GM18867 (cell line): ENCODE results near the gene FREM2.

Experiments used
- ATAC-seq: cut with Tn5 transposase; IDR thresholded peaks from one replicate; pipeline ENCODE4 v1.9.1; 2021; ENCODE audit warnings: mild to moderate bottlenecking, moderate library complexity; ENCODE audit not compliant: unreplicated experiment

The FREM2 gene

DNA sequence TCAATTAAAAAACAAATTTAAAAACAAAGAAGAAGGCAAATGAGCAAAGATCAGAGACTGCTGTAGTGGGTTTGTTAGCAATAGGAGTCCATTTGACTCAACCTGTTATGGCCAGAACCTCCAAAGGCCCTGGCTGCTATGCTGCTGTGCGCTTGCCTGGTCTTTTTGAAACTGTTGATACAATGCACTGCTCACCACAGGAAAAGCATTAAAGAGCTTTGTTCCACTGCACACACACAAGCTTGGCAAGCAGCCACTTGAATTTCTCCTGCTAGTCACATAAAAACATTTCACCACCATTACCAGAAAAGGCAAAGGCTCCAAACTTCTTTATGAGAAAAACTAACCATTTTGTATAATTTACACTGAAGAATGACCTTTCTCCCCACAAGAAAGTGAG lies 132.2 kb downstream of the FREM2 start:
- ATAC-seq, result no peak

- ATAC-seq, result no peak
These were observed 132.7 kb downstream of the FREM2 start for GRCh38 chr13:38819596-38819995.

DNA sequence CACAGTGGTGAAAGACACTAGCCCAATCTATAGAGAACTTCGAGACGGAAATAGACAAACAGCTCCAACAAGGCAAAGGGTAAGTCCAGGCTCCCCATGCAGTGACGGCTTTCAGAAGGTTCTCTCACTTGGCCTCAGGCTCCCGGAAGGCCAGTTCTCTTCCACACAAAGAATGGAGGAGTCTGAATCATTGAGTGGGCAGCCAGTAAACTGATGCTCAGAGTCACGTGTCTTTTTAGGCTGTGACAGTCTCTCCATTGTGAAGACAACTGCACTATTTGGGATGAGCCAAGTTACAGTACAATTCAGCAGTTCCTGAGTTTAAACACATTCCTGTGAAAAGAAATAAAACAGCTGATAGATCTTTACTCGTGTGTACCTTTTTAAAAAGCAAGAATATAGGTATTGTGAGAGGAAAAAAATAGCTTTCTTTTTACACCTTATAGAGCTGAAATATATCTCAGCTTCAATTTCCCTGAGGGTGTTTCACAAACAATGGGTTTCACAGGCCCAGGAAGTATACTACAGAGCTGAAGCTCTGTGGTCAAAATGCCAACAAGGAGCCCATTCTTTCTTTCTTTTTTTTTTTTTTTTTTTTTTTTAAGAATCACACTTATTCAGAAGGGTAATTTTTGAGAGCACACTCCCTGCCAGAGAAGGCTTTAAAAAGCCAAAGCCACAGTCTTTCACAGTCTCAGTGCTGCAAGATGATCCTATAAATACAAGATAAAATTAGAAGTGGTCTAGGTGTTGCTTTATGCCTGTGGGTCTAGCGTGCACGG lies 135.1 kb downstream of the FREM2 start:
- no peak for ATAC-seq

- ATAC-seq, result peak; percentile 76
These were observed 137.5 kb downstream of the FREM2 start for GRCh38 chr13:38824342-38824741.

DNA sequence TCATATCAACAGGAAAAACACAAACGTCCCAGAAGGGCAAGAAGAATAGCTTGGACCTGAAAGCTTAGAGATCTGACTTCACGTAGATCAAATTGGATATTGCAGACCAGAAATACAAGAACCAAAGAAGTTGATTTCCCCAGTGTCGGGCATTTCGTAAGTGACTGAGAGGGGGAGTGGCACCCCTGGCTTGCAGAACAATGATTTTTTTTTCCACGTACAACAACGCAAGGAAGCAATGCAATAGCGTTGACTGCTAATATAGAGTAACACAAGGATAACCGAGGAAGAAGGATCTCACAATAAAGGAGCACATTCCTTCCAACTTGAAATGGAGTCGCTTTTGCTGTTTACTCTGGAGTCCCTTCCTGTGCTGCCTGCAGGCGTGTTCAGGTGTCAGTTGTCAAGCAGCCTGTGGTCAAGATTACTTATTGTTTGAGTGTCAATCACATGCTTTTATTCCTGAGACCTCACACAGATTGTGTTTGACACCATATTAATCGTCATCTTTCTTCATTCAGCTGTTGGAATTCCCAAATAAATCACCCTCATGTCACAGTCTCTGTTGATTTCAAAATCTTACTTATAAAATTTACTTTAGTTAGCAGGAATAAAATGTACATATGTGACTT lies 139.4 kb downstream of the FREM2 start:
- no peak for ATAC-seq

- no peak for ATAC-seq
These were observed 143.7 kb downstream of the FREM2 start for GRCh38 chr13:38830442-38831045.

DNA sequence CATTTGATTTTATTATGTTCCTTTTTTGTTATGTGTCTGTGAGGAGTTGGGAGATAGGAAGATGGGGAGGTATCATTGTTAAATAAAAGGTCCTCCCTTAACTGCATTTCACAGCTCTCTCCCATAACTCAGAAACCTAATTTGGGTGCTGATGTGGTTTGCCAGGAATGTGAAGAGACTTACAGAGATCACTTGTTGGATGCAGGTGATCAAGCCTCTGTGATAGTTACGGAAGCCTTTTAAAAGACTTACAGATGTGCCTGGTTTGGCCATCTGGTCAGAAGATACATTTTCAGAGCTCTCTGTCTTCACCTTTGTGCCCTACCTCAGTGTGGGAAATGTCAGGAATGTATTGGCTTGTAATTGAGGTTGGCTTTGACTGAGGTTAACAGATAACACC lies 157.7 kb downstream of the FREM2 start:
- ATAC-seq, result no peak

- no peak for ATAC-seq
These were observed 161.5 kb downstream of the FREM2 start for GRCh38 chr13:38848360-38848759.

- no peak for ATAC-seq
These were observed 162.4 kb downstream of the FREM2 start for GRCh38 chr13:38849315-38849714.

DNA sequence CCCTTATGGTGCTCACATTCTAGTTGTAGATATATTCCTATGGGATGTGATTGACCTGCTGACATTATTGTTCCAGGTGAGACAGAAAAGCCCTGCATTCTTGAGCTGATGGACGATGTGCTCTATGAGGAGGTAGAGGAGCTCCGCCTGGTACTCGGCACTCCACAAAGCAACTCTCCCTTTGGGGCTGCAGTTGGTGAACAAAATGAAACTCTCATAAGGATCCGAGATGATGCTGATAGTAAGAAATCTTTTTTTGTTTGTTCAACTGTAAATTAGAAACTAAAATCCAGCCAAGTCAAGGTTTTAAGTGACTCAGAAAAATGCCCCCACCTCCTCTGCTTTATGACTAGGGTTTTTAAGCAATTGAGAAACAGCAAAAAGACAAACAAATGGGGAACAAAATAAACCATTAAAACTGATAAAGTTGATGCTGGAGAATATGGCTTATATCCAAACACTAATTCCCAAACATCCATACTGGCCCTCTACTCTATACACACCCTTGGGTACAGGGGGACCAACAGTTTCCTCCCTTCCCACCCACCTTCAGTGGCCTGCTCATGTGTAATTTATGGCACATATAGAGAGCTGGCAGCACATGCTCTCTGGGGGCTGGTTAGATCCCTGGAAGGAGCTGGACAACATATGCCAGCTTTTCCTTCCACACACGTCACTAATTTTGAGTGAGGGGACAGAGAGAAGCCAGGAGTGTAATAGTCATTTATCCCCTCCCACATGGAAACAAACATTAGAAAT lies 164.2 kb downstream of the FREM2 start:
- peak; percentile 71 for ATAC-seq

GRCh38 chr13:38854226-38854625 lies 167.3 kb downstream of the FREM2 start:
- no peak for ATAC-seq

GRCh38 chr13:38856065-38856464 lies 169.2 kb downstream of the FREM2 start:
- no peak for ATAC-seq

GRCh38 chr13:38862443-38862842 lies 175.6 kb downstream of the FREM2 start:
- peak; percentile 82 for ATAC-seq

DNA sequence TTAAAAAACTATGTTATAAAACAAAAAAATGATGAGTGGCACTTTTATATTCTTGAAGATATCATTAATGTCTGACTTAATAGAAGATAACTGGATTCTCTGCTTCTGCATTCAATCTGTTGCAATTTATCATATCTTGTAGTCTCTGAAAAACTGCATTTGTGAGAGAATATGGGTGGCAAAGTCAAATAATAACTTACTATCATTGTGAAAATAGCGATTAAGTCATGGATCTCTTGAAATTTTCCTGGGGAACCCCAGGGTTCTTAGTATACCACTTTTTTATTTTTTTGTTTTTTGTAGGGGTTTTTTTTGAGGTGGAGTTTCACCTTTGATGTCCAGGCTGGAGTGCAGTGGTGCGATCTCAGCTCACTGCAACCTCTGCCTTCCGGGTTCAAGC lies 176.7 kb downstream of the FREM2 start:
- no peak for ATAC-seq

DNA sequence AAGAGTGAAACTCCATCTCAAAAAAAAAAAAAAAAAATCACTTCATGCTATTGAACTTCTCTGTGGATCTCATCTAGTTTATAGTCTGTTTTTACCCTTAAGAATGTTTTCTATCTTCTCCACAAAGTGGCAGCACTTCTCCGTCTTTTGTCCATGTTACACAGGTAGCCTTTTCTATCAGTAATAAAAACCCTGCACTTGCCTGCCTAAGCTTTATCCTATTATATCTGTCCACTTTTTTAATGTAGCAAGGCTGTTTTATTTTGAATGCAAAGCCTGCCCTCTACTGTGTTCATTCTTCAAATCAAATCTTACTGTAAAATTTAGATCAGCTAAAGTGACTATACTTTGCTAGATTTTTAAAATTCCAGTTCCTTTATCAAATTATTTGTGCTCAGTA lies 179.8 kb downstream of the FREM2 start:
- no peak for ATAC-seq

- ATAC-seq, result no peak
These were observed 181.5 kb downstream of the FREM2 start for GRCh38 chr13:38868399-38868798.

DNA sequence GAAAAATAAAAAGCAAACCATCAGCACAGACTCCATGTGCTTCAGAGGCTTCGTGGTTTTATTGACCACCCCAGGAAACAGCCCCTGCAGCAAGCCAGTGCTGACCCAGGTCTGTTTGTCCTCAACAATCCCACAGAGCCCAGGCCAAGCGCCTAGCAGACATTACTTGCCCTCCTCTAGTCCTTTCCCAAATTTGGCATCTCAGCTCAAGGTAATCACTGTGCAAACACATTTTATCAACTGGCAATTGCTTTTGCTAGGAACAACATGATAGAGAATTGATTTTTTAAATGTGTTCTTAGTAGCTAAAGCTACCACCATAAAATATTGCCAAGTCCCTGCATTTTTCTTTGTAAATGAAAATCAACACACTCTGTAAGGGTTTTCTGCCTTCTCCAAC lies 182.0 kb downstream of the FREM2 start:
- ATAC-seq, result no peak

GRCh38 chr13:38871275-38871674 lies 184.4 kb downstream of the FREM2 start:
- ATAC-seq, result no peak

DNA sequence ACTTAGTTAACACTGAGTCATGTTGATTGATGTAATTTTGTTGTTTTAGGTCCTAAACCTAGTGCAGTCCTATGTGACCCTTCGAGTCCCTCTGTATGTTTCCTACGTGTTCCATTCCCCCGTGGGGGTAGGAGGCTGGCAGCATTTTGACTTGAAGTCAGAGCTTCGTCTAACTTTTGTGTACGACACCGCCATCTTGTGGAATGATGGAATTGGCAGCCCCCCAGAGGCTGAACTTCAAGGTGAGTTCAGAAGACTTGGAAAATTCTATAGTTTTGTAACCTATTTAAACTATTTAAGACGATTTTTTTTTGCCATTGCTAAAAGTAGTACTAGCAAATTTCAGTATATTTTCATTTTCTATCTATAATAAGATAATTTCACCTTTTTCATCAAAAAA lies 185.8 kb downstream of the FREM2 start:
- ATAC-seq, result peak; percentile 83

DNA sequence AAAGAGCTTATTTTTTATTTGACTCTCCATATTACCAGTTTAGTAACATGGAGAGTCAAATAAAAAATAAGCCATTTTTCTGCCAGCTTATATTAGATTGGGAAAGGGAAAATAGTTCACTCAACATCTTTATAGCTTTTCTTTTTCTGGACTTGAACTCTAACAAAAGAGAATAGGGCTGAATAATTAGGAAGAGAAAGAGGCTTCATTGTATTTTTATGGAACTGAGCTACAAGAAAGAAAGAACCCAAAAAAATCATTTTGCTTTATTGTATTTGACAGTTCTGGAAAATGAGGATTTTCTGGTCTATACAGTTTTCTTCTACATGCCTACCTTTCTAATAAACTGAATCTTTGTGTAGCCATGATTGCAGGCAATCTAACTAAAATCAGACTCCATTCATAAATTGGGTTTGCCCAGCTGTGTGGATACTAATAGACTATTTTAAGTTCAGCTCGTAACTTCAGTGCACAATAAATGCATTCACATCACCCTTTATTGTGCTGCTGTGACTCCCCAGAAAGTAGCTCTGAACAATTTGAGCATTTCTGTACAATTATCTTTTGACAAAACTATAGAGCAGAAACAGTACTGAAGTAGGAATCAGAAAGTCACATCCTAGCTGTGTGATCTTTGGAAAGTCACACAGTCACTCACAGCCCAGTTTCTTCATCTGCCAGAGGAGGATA lies 188.5 kb downstream of the FREM2 start:
- no peak for ATAC-seq

DNA sequence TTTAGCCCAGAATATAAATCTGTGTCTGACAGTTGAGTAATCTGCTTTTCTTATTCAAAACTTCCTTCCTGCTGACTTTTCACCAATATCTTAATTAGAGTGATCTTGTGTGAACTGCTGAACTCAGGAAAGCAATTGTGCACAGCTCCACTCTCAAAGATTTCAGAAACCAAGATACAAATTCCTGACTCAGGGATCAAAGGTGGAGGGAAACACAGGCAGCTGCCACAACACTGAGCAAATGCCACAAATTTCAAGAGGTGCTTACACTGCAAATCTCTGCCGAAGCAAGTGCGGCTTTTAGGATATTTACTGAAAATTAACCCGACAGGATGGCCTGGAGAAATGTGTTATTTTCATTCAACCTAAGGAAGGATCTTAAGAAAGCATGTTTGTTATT lies 192.4 kb downstream of the FREM2 start:
- ATAC-seq, result no peak
